Urinary bladder (tissue), 4 donors: ENCODE results near the gene KDM2B. TPM values are rescaled to one million over a fixed set of nuclear protein-coding genes. Genes with fewer than 3 reads are reported as not detected.

Source experiments
- DNase-seq: peaks from one replicate; pipeline ENCODE4 v3.0.0-alpha.2; 2015; ENCODE audit errors: extremely low spot score
- H3K27ac ChIP-seq: one replicate; pipeline ENCODE4 v1.5.1; 2013; ENCODE audit warnings: low read depth, mild to moderate bottlenecking, moderate library complexity
- H3K36me3 ChIP-seq: one replicate; pipeline ENCODE4 v1.6.1; 2013; ENCODE audit warnings: mild to moderate bottlenecking, moderate library complexity; ENCODE audit not compliant: insufficient read depth
- H3K4me1 ChIP-seq: one replicate; pipeline ENCODE4 v1.6.1; 2013; ENCODE audit warnings: mild to moderate bottlenecking, moderate library complexity; ENCODE audit not compliant: insufficient read depth
- H3K4me3 ChIP-seq: one replicate; pipeline ENCODE4 v1.5.1; 2013; ENCODE audit warnings: low read depth, low read length
- WGBS: extraction: QIAGEN DNeasy Blood & Tissue Kit; methylation state at CpG from one replicate; pipeline ENCODE4 v1.1.7; 2013; 5-methylcytosine and 5-hydroxymethylcytosine counted together
- polyA plus RNA-seq: library from polyadenylated mRNA; stranded (reverse); fragments of 200-250 nt; gene quantifications from one replicate; pipeline ENCODE4 v1.2.3, GENCODE V29; 2013
- total RNA-seq: library from RNA; depleted of rRNA; stranded (reverse); fragments of >200 nt; gene quantifications from one replicate; pipeline ENCODE4 v1.2.3, GENCODE V29; 2014
- donor health status: healthy with polysubstance abuse.
- donor health status: healthy.

The KDM2B gene
- total and polyA plus RNA-seq, 2 donors: 18.7 to 23.3 TPM

DNA sequence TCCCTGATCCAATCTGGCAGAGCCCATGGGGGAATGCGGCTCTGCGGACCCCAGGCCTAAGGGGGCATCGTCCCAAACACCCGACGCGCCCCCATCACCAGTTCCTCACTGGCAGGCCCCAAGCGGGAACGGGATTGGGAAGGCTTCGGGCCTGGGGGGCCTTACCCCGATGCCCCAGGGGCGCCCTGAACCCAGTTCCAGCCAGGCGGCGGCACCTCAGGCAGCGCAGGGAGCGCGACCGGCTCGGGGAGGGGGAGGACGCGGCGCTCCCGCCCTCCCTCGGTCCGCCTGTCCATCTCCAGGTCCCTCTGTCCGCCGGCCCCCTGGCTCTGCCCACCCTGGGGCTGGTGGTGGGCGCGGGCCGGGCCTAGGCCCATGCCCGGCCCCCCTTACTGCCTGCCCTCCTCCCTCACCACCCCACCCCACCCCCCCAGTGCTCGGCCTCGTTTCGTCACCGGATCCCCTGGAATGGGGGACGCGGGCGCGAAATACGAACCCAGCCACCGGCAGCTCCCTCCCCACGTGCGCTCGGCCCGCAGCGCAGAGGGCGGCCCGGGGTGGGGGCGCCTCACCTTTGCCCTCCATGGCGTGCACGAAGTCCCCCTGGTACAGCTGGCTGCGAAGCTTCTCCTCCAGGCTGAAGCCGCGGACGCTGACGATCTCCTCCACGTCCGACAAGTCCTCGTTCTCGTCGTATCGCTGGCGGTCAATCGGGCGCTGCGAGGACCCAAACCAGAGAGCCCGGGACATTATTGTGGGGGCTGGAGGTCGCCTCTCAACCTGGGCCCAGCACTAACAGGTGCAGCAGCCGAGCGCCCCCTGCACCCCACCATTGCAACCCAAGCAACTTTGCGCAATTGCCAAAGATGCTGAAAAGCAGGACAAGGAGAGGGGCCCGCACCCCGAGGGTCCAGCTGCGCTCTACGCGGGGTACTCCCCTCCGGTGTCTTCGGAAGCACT is 2.3 kb downstream of the KDM2B start:
- no peak for DNase-seq
- H3K36me3 ChIP-seq: no peaks in the 10 kb centered on the region
- H3K4me1 ChIP-seq: no peaks in the 10 kb centered on the region
- peak overlapping the region; percentile 53 for H3K27ac ChIP-seq
- H3K4me3 ChIP-seq: peak overlapping the region; percentile 71
- 17% methylated on average over 77 of the region's 77 CpGs for WGBS

DNA sequence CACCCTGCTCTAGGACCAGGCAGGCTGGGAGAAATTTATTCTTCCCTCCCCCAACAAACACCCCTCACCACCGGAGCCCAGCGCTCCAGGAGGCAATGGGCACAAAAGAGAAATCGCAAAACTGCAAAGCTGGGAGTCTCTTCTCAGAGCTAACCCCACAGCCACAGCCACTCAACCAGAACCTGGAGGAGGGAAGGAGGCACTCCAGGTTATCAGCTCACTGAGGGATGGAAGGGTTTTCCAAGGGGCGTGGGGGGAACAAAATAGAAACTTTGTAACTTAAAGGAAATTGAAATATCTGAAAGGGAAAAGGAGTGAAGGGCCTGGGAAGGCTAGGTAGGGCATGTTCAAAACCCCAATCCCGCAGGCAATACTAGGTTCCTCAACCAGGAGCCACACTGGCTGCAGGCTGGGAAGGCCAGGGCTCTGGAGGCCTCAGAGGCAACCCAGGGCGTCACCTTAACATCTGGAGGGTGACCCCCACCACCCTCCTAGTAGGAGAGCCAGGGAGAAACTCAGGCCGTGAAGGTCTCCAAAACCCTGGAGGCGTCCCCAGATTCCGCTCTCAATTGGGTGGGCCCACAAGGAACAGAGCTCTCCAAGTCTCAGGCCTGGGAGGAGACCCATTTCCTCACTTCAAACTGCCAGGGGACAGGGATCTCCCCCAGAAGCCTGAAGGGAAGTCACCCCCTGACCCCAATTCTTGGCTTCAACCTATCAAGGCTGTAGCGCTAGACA is 3.2 kb downstream of the KDM2B start:
- DNase-seq: no peak
- no peaks in the 10 kb centered on the region for H3K36me3 ChIP-seq
- 88% methylated on average over 10 of the region's 10 CpGs for WGBS
- peak overlapping the region; percentile 53 for H3K27ac ChIP-seq
- H3K4me3 ChIP-seq: peak overlapping the region; percentile 71
- H3K4me1 ChIP-seq: no peaks in the 10 kb centered on the region

GRCh38 chr12:121576851-121577391 is 3.9 kb downstream of the KDM2B start:
- H3K27ac ChIP-seq: no peak overlapping the region
- no peak overlapping the region for H3K4me3 ChIP-seq
- WGBS: 39% methylated on average over 4 of the region's 4 CpGs
- no peaks in the 10 kb centered on the region for H3K36me3 ChIP-seq
- no peaks in the 10 kb centered on the region for H3K4me1 ChIP-seq
- DNase-seq: no peak

DNA sequence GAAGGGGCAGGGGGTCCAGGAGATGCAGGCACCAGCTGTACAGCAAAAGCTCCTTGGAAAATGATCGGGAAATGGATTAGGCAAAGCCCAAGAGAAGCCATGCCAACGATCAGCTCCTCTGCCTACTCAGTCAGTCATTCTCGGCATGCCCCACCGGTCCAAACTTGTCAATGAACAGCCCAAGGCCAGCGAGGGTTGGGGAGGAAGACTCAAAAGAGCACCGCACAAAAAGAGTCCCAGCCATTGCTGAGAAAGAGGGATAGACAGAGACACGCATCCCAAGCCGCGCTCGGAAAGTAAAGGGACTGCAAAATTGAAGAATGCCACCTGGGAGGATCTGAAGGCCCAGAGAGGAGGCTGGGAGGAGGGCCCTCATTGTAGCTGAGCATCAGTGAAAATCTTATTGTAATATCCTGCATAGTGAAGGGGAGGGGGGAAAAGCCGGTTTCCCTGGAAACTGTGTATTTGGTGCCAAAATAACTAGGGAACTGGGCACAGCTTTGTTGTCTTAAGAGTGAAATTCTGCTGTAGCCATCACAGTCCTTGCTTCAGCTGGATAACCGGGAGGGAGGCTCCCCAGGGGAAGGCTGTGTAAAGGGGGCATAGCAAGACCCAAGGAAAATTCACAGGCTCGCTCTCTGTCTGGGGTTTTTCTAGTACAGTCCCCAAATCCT is 4.7 kb downstream of the KDM2B start:
- no peaks in the 10 kb centered on the region for H3K36me3 ChIP-seq
- no peak overlapping the region for H3K27ac ChIP-seq
- WGBS: 78% methylated on average over 13 of the region's 13 CpGs
- no peaks in the 10 kb centered on the region for H3K4me1 ChIP-seq
- DNase-seq: no peak
- H3K4me3 ChIP-seq: no peak overlapping the region

DNA sequence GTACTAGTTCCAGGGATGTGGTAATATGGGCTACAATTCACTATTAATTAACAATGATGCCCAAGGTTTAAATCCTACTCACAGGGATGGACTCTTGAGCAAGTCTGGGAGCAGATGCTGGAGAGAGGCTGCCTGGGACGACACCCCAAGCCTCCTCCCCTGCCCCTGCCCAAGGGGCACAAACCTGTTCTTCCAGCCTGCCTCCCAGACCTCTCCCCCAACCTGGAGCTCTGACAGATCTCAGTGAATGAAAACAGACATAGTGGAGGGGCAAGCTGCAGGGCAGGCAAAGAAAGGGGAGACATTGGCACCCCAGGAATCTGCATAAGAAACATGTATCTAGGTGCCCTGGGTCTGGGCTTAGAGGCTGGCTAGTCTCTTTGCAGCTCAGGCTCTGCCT is 5.8 kb downstream of the KDM2B start:
- H3K4me3 ChIP-seq: no peak overlapping the region
- WGBS: 92% methylated on average over 1 of the region's 1 CpG
- no peak overlapping the region for H3K27ac ChIP-seq
- DNase-seq: no peak
- H3K4me1 ChIP-seq: no peaks in the 10 kb centered on the region
- no peaks in the 10 kb centered on the region for H3K36me3 ChIP-seq

GRCh38 chr12:121574025-121574424 is 6.8 kb downstream of the KDM2B start:
- no peak for DNase-seq
- Histone ChIP-seq H3K4me3 (no peak overlapping the region), H3K27ac (no peak overlapping the region), H3K36me3 (no peaks in the 10 kb centered on the region), H3K4me1 (no peaks in the 10 kb centered on the region)
- WGBS: 78% methylated on average over 11 of the region's 11 CpGs

DNA sequence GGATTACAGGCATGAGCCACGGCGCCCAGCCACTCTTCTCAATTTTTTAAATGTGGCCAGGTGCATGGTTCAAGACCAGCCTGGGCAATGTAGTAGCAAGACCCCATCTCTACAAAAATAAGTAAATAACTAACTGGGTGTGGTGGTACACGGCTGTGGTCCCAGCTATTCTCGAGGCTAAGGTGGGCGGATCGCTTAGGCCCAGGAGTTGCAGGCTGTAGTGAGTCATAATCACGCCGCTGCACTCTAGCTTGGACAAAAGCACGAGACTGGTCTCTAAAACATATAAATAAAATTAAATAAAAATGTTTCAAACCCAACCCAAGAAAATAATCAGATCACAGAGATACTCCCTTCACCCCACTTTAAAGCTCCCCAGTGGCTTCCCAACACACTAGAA is 8.9 kb downstream of the KDM2B start:
- Histone ChIP-seq H3K27ac (no peak overlapping the region), H3K4me3 (no peak overlapping the region), H3K4me1 (no peaks in the 10 kb centered on the region), H3K36me3 (no peaks in the 10 kb centered on the region)
- WGBS: 89% methylated on average over 9 of the region's 9 CpGs
- no peak for DNase-seq

DNA sequence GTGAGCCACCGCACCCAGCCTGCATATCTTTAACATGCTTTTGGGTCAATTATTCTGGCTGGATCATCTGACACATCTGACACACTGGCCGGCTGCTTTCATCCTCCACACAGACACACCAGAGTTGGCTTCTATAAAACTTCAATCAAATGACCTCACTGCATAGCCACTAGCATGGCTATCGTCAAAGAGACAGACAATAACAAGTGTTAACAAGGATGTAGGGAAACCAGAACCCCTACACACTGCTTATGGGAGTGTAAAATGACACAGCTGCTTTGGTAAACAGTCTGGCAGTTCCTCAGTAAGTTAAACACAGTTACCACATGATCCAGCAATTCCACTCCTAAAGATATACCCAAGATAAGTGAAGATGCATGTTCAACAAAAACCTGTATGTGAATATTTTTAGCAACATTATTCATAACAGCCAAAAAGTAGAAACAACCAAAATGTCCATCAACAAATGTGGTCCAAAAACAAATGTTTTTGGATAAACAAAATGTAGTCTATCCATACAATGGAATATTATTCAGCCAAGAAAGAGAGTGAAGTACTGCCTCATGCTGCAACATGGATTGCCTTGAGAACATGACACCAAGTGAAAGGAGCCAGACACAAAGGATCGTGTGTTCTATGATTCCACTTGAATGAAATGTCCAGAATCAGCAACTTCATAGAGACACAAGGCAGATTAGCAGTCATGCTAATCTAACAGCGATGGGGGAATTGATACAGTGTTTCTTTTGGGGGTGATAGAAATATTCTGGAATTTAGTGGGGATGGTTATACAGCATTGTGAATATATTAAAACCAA is 10.1 kb downstream of the KDM2B start:
- Histone ChIP-seq H3K4me3 (no peak overlapping the region), H3K4me1 (no peaks in the 10 kb centered on the region), H3K36me3 (no peaks in the 10 kb centered on the region), H3K27ac (no peak overlapping the region)
- no peak for DNase-seq
- WGBS: 73% methylated on average over 5 of the region's 5 CpGs

GRCh38 chr12:121568971-121569751 is 11.7 kb downstream of the KDM2B start:
- Histone ChIP-seq H3K4me3 (no peak overlapping the region), H3K36me3 (no peaks in the 10 kb centered on the region), H3K4me1 (no peaks in the 10 kb centered on the region), H3K27ac (no peak overlapping the region)
- no peak for DNase-seq
- 33% methylated on average over 13 of the region's 13 CpGs for WGBS

GRCh38 chr12:121568518-121568917 is 12.3 kb downstream of the KDM2B start:
- no peak for DNase-seq
- Histone ChIP-seq H3K4me1 (no peaks in the 10 kb centered on the region), H3K36me3 (no peaks in the 10 kb centered on the region), H3K27ac (no peak overlapping the region), H3K4me3 (no peak overlapping the region)
- WGBS: 46% methylated on average over 7 of the region's 7 CpGs

- WGBS: 82% methylated on average over 7 of the region's 7 CpGs
- H3K4me3 ChIP-seq: no peak overlapping the region
- DNase-seq: no peak
- H3K4me1 ChIP-seq: no peaks in the 10 kb centered on the region
- no peaks in the 10 kb centered on the region for H3K36me3 ChIP-seq
- no peak overlapping the region for H3K27ac ChIP-seq
These were observed 15.7 kb downstream of the KDM2B start for GRCh38 chr12:121565076-121565475.

GRCh38 chr12:121562488-121562887 is 18.3 kb downstream of the KDM2B start:
- no peaks in the 10 kb centered on the region for H3K36me3 ChIP-seq
- DNase-seq: no peak
- H3K4me1 ChIP-seq: no peaks in the 10 kb centered on the region
- WGBS: 89% methylated on average over 1 of the region's 1 CpG
- no peak overlapping the region for H3K27ac ChIP-seq
- no peak overlapping the region for H3K4me3 ChIP-seq
